Measurements from ENCODE around the gene PECR. TPM values are rescaled to one million over a fixed set of nuclear protein-coding genes. Genes with fewer than 3 reads are reported as not detected.

Gene PECR
- total and polyA plus RNA-seq, 10 donors: 5.0 to 16.9 (median 9.9) TPM

DNA sequence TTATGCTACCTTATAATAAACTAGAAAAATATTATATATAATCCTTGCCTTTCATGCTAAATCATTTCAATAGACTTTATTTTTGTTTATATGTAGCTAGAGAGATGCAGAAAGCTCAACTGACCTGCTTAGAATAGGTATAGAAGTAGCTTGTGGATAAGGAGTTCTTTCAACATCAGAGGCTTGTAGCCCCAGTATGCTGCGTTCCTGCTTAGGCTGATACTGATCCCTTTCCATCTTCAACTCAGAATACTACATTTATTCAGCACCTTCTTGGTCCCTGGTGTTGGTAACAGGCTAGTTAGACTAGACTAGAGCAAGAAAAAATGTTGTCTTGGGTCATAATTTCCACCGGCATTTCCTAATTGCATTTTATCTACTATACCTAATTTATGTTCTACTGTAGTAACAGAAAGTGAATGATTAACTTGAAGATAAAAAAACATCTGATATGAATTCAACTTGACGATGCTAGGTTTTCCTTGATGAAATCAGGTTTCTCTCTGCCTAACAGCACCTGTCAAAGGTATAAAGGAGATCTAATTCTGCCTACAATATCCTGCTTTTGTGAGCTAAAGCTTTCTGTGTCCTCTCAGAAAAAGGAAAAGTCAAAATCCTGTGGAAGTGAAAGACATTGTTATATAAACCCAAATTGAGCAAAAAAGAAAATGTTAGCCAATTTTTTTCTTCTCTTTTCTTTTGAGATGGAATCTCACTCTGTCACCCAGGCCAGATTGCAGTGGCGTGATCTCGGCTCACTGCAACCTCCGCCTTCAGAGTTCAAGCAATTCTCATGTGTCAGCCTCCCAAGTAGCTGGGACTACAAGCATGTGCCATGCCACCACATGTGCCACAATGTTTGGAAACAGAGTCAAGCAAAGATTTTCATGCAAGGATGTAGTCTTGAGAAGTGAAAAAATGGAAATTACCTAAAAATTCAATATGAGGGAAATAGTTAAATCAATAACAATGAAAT is 5.8 kb downstream of the PECR start:
- Histone ChIP-seq H3K9me3 (peaks cover 0 to 5% (median 0%) of the 10 kb centered on the region in 8 donors), H3K4me3 (no peak overlapping the region), H3K36me3 (peaks cover 0 to 43% (median 0%) of the 10 kb centered on the region in 6 donors), H3K4me1 (peaks cover 2 to 36% (median 16%) of the 10 kb centered on the region in 6 donors), H3K27me3 (replicated peaks in 1 of 7) (no peaks in the 10 kb centered on the region), H3K27ac (no peak overlapping the region)
- DNase-seq: no peak
- 93 to 96% (median 95%) methylated on average over 6 of the region's 6 CpGs for WGBS, 5 donors
- TF ChIP-seq, protein P1, sequence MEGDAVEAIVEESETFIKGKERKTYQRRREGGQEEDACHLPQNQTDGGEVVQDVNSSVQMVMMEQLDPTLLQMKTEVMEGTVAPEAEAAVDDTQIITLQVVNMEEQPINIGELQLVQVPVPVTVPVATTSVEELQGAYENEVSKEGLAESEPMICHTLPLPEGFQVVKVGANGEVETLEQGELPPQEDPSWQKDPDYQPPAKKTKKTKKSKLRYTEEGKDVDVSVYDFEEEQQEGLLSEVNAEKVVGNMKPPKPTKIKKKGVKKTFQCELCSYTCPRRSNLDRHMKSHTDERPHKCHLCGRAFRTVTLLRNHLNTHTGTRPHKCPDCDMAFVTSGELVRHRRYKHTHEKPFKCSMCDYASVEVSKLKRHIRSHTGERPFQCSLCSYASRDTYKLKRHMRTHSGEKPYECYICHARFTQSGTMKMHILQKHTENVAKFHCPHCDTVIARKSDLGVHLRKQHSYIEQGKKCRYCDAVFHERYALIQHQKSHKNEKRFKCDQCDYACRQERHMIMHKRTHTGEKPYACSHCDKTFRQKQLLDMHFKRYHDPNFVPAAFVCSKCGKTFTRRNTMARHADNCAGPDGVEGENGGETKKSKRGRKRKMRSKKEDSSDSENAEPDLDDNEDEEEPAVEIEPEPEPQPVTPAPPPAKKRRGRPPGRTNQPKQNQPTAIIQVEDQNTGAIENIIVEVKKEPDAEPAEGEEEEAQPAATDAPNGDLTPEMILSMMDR (IDR thresholded peaks at IDR 0.05 in 8 of 11, conservative IDR thresholded peaks at IDR 0.05 in 3 of 11): no peak
- TF ChIP-seq POLR2AphosphoS5 (IDR thresholded peaks at IDR 0.05) (no peak), POLR2A (IDR thresholded peaks at IDR 0.05) (no peak)
- intact Hi-C loops (cut with DNase I; ENCODE audit: low total_unique reads): no loop called here

DNA sequence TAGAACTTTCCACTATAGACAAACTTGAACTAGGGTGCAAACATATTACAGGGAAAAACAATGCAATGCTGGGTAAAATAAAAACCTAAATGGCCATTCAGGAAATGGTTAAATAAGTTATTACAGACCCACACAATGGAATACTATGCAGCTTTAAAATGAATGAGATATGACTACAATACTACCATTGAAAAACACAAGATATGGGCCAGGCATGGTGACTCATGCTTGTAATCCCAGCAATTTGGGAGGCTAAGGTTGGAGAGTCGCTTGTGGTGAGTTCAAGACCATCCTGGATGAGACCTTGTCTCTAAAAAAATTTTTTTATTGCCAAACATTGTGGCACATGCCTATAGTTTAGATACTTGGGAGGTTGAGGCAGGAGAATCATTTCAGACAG is 6.8 kb downstream of the PECR start:
- H3K4me3 ChIP-seq: no peak overlapping the region
- intact Hi-C loops (cut with DNase I; ENCODE audit: low total_unique reads): no loop called here
- no peaks in the 10 kb centered on the region for H3K27me3 ChIP-seq (replicated peaks in 1 of 7)
- no peak for DNase-seq
- 93 to 95% (median 94%) methylated on average over 1 of the region's 1 CpG for WGBS, 5 donors
- no peak overlapping the region for H3K27ac ChIP-seq
- peaks cover 0 to 5% (median 0%) of the 10 kb centered on the region in 8 donors for H3K9me3 ChIP-seq
- H3K36me3 ChIP-seq: peaks cover 0 to 45% (median 0%) of the 10 kb centered on the region in 6 donors
- H3K4me1 ChIP-seq: peaks cover 0 to 26% (median 9%) of the 10 kb centered on the region in 6 donors
- no peak for TF ChIP-seq POLR2AphosphoS5 (IDR thresholded peaks at IDR 0.05)
- no peak for TF ChIP-seq POLR2A (IDR thresholded peaks at IDR 0.05)

DNA sequence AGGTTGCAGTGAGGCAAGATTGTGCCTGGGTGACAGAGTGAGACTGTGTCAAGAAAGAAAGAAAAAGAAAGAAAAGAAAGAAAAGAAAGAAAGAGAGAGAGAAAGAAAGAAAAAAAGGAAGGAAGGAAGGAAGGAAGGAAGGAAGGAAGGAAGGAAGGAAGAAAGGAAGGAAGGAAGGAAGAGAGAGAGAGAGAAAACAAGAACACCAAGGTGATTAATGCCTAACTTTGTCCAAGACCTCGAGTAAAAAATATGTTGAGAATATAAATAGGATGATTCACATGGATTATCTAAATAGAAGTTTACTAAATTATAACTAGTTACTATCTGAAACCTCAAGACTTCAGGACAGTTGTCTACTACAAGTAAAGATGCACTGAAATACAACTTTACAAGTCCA is 7.2 kb downstream of the PECR start:
- intact Hi-C loops (cut with DNase I; ENCODE audit: low total_unique reads): no loop called here
- H3K4me3 ChIP-seq: no peak overlapping the region
- TF ChIP-seq POLR2A (IDR thresholded peaks at IDR 0.05): no peak
- TF ChIP-seq, protein P1 (IDR thresholded peaks at IDR 0.05 in 8 of 11, conservative IDR thresholded peaks at IDR 0.05 in 3 of 11): no peak
- TF ChIP-seq POLR2AphosphoS5 (IDR thresholded peaks at IDR 0.05): no peak

DNA sequence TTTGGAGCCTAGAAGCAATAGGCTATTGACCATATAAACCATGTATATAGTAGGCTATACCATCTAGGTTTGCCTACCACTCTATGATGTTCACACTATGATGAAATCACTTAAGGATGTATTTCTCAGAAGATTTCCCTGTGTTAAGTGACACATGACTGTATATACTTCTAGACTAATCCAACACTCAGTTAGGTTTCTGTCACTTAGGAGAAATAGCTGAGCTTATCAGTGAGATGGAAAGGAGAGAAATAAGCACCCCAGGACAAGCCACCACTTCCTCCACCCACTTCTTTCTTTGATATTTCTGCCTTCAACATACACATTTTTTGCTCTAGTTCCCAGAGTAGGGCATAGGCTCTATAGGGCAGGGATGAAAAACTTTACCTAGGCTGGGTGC is 7.8 kb downstream of the PECR start:
- peaks cover 0 to 16% (median 4%) of the 10 kb centered on the region in 6 donors for H3K4me1 ChIP-seq
- H3K9me3 ChIP-seq: peaks cover 0 to 5% (median 0%) of the 10 kb centered on the region in 8 donors
- no peak overlapping the region for H3K4me3 ChIP-seq
- H3K27ac ChIP-seq: no peak overlapping the region
- DNase-seq: no peak
- intact Hi-C loops (cut with DNase I; ENCODE audit: low total_unique reads): no loop called here
- H3K36me3 ChIP-seq: peaks cover 0 to 45% (median 0%) of the 10 kb centered on the region in 6 donors
- no peak for TF ChIP-seq POLR2AphosphoS5 (IDR thresholded peaks at IDR 0.05)
- TF ChIP-seq, protein P1 (IDR thresholded peaks at IDR 0.05 in 8 of 11, conservative IDR thresholded peaks at IDR 0.05 in 3 of 11): no peak
- no peaks in the 10 kb centered on the region for H3K27me3 ChIP-seq (replicated peaks in 1 of 7)

More for the DNA sequence above, 7.2 kb downstream of the PECR start:
- peaks cover 0 to 5% (median 0%) of the 10 kb centered on the region in 8 donors for H3K9me3 ChIP-seq
- H3K27ac ChIP-seq: no peak overlapping the region
- 42 to 83% (median 62%) methylated on average over 1 of the region's 1 CpG for WGBS, 5 donors
- no peaks in the 10 kb centered on the region for H3K27me3 ChIP-seq (replicated peaks in 1 of 7)
- H3K4me1 ChIP-seq: peaks cover 0 to 22% (median 9%) of the 10 kb centered on the region in 6 donors
- H3K36me3 ChIP-seq: peaks cover 0 to 45% (median 0%) of the 10 kb centered on the region in 6 donors
- DNase-seq: no peak

Data from spleen (tissue), 11 donors.